Measurements from ENCODE around the gene ARIH2. TPM values are rescaled to one million over a fixed set of nuclear protein-coding genes. Genes with fewer than 3 reads are reported as not detected.
A peak's percentile ranks its signal among the peaks of the same experiment; 100 is the strongest.

ARIH2 gene
- total RNA-seq, 4 donors from 2014 or later = 118 to 176 (median 143) TPM

GRCh38 chr3:48945891-48946549, 27.4 kb downstream of the ARIH2 start:
- Histone ChIP-seq H3K4me1 (peaks cover 48 to 49% of the 10 kb centered on the region in 2 donors), H3K9me3 (no peaks in the 10 kb centered on the region), H3K4me3 (no peak overlapping the region), H3K27me3 (no peaks in the 10 kb centered on the region), H3K27ac (peak overlapping the region; percentile 34 to 62 (median 54)), H3K36me3 (peaks cover 0 to 4% of the 10 kb centered on the region in 2 donors)
- ATAC-seq (no peak), DNase-seq (no peak)
- in situ Hi-C loops (cut with MboI; ENCODE audit: low sequenced_read_pairs in 4 of 4) (no loop called here), intact Hi-C loops (cut with DNase I; ENCODE audit: low total_unique reads) (no loop called here)
- no peak for TF ChIP-seq POLR2A (IDR thresholded peaks at IDR 0.05)
- no peak for TF ChIP-seq CTCF (IDR thresholded peaks at IDR 0.05 in 4 of 5, conservative IDR thresholded peaks at IDR 0.05 in 1 of 5)

- in situ Hi-C loops (cut with MboI; ENCODE audit: low sequenced_read_pairs in 4 of 4) = no loop called here
- Histone ChIP-seq H3K9me3 (no peaks in the 10 kb centered on the region), H3K27me3 (no peaks in the 10 kb centered on the region), H3K4me3 (peak overlapping the region in 1 of 4 donors; percentile 1), H3K4me1 (peaks cover 37 to 61% of the 10 kb centered on the region in 2 donors), H3K27ac (peak overlapping the region; percentile 24 to 74 (median 60)), H3K36me3 (peaks cover 0 to 11% of the 10 kb centered on the region in 2 donors)
- TF ChIP-seq CTCF (IDR thresholded peaks at IDR 0.05 in 4 of 5, conservative IDR thresholded peaks at IDR 0.05 in 1 of 5) (no peak), POLR2A (IDR thresholded peaks at IDR 0.05) (no peak)
- intact Hi-C loops (cut with DNase I; ENCODE audit: low total_unique reads) = no loop called here
- DNase-seq (no peak), ATAC-seq (no peak)
These were observed 30.7 kb downstream of the ARIH2 start for GRCh38 chr3:48949376-48949717.

DNA sequence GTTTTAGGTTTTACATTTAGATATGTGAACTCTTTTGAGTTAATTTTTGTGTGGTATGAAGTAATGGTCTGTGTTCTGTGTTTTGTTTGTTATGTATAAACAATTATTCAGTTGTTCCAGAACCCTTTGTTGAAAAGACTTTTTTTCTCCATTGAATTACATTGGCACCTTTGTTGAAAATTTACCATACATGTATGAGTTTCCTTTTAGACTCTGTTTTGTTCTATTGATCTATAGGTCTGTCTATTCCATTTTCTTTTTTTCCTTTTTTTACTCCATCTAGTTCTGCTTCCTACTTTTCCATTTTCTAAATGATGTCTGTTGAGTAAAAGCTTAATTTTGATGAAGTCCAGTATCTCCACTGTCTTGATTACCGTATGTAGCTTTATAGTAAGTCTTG, 31.4 kb downstream of the ARIH2 start:
- no peak for DNase-seq
- intact Hi-C loops (cut with DNase I; ENCODE audit: low total_unique reads) (loop anchor here (5.0 kb wide), 1 partner anchor 213 kb away; no protein-coding TSS in a partner anchor), in situ Hi-C loops (cut with MboI; ENCODE audit: low sequenced_read_pairs in 4 of 4) (no loop called here)
- peak overlapping the region in 1 of 4 donors; percentile 11 for H3K4me3 ChIP-seq
- no peaks in the 10 kb centered on the region for H3K9me3 ChIP-seq
- peaks cover 33 to 61% of the 10 kb centered on the region in 2 donors for H3K4me1 ChIP-seq
- TF ChIP-seq CTCF (IDR thresholded peaks at IDR 0.05 in 4 of 5, conservative IDR thresholded peaks at IDR 0.05 in 1 of 5) (no peak), POLR2A (IDR thresholded peaks at IDR 0.05) (no peak)
- H3K36me3 ChIP-seq = peaks cover 0 to 13% of the 10 kb centered on the region in 2 donors
- ATAC-seq = no peak
- no peaks in the 10 kb centered on the region for H3K27me3 ChIP-seq
- peak overlapping the region in 2 of 4 donors; percentile 66 to 74 for H3K27ac ChIP-seq

DNA sequence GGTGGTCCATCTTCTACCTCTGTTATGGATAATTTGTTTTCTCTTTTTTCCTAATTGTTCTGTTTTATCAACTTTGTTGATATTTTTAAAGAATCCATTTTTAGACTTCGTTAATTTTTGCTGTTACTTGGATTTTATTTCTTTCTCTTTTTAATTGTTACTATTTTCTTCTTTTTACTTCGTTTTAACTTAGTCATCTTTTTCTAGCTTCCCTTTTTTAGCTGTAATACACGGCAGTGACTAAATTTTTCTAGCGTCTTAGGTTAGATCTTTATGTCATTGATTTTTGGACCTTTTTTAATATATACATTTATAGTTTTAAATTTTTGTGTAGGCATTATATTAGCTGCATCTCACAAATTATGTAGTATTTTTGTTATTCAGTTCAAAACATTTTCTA, 33.1 kb downstream of the ARIH2 start:
- no peak for DNase-seq
- H3K4me1 ChIP-seq = peaks cover 23 to 54% of the 10 kb centered on the region in 2 donors
- peaks cover 0 to 13% of the 10 kb centered on the region in 2 donors for H3K36me3 ChIP-seq
- no peak overlapping the region for H3K4me3 ChIP-seq
- no peak for ATAC-seq
- H3K27me3 ChIP-seq = no peaks in the 10 kb centered on the region
- peak overlapping the region in 1 of 4 donors; percentile 14 for H3K27ac ChIP-seq
- H3K9me3 ChIP-seq = no peaks in the 10 kb centered on the region
- TF ChIP-seq POLR2A (IDR thresholded peaks at IDR 0.05) (no peak), CTCF (IDR thresholded peaks at IDR 0.05 in 4 of 5, conservative IDR thresholded peaks at IDR 0.05 in 1 of 5) (no peak)
- in situ Hi-C loops (cut with MboI; ENCODE audit: low sequenced_read_pairs in 4 of 4) (no loop called here), intact Hi-C loops (cut with DNase I; ENCODE audit: low total_unique reads) (loop anchor here (5.0 kb wide), 1 partner anchor 214 kb away; no protein-coding TSS in a partner anchor)

All from gastrocnemius medialis (tissue), 4 donors.